Activated CD8-positive, alpha-beta memory T cell treated with anti-CD3 and anti-CD28 coated beads for 24 hours (primary cell): ENCODE measurements around the gene SSTR5.
"Not testable (repeated sequence)": the region's sequence is repeated elsewhere in the genome, so short reads cannot be mapped to it uniquely, and the experiment has no call there.

Experiments
- DNase-seq: peaks from one replicate; pipeline ENCODE4 v3.0.0-alpha.2; 2020

SSTR5 gene

GRCh38 chr16:1076801-1077576 is 4.4 kb downstream of the SSTR5 start:
- DNase-seq = no peak

- DNase-seq = no peak
These were observed 5.5 kb downstream of the SSTR5 start for GRCh38 chr16:1077877-1078578.

- no peak for DNase-seq
These were observed 6.1 kb downstream of the SSTR5 start for GRCh38 chr16:1078579-1079021.

GRCh38 chr16:1079341-1079740 is 6.8 kb downstream of the SSTR5 start:
- DNase-seq = no peak

- no peak for DNase-seq
These were observed 7.4 kb downstream of the SSTR5 start for GRCh38 chr16:1079786-1080525.

- DNase-seq = no peak
These were observed 8.5 kb downstream of the SSTR5 start for GRCh38 chr16:1080801-1081733.

GRCh38 chr16:1081734-1082265 is 9.3 kb downstream of the SSTR5 start:
- DNase-seq = no peak

- DNase-seq = no peak
These were observed 9.9 kb downstream of the SSTR5 start for GRCh38 chr16:1082266-1082951.

- DNase-seq = no peak
These were observed 10.6 kb downstream of the SSTR5 start for GRCh38 chr16:1082952-1083675.

- no peak for DNase-seq
These were observed 12.4 kb downstream of the SSTR5 start for GRCh38 chr16:1084971-1085370.

GRCh38 chr16:1086443-1086842 is 13.9 kb downstream of the SSTR5 start:
- not testable (repeated sequence) for DNase-seq

- DNase-seq = no peak
These were observed 16.0 kb downstream of the SSTR5 start for GRCh38 chr16:1088295-1089170.

GRCh38 chr16:1089439-1089821 is 16.9 kb downstream of the SSTR5 start:
- DNase-seq = no peak

GRCh38 chr16:1089822-1090619 is 17.5 kb downstream of the SSTR5 start:
- no peak for DNase-seq

- DNase-seq = no peak
These were observed 18.4 kb downstream of the SSTR5 start for GRCh38 chr16:1090620-1091587.

GRCh38 chr16:1091992-1092552 is 19.5 kb downstream of the SSTR5 start:
- DNase-seq = no peak

- not testable (repeated sequence) for DNase-seq
These were observed 20.2 kb downstream of the SSTR5 start for GRCh38 chr16:1092685-1093283.
